HK-2 (cell line): Measurements from ENCODE around the gene DLG2.
"Not testable (repeated sequence)": the region's sequence is repeated elsewhere in the genome, so short reads cannot be mapped to it uniquely, and the experiment has no call there.

Source experiments
- DNase-seq: peaks from one replicate; pipeline ENCODE4 v3.0.0-alpha.2; 2018; ENCODE audit not compliant: unreplicated experiment

Gene DLG2

DNA sequence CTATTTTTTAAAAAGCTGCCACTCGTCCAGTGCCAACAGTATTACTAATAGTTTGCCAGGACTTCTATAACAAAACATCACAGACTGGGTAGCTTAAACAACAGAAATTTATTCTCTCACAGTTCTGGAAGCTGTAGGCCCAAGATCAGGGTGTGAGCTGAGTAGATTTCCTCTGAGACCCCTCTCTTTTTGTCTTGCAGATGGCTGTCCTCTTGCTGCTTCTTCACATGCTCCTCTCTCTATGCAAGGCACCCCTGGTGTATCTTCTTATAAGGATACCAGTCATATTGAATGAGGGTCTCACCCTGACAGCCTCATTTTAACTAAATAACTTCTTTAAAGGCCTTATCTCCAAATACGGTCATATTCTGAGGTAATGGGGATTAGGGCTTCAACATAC lies 390.9 kb downstream of the DLG2 start:
- no peak for DNase-seq

DNA sequence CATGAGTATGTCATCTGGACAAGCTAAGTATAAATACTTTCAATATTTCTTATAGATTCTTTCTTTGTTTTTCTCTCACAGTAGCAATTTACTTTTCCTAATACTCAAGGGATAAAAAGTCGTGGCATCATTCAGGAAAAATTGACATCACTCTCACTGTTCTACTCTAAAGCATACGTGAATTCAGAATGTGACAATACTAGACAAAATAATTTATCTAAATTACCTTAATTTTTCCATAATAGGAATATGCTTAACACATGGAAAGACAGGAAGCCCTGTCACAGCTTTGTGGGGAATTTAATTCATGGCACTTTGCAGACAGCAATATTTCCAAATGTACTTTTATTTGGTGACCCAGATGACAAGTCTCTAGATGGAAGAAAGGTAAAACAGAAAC lies 394.6 kb downstream of the DLG2 start:
- no peak for DNase-seq

DNA sequence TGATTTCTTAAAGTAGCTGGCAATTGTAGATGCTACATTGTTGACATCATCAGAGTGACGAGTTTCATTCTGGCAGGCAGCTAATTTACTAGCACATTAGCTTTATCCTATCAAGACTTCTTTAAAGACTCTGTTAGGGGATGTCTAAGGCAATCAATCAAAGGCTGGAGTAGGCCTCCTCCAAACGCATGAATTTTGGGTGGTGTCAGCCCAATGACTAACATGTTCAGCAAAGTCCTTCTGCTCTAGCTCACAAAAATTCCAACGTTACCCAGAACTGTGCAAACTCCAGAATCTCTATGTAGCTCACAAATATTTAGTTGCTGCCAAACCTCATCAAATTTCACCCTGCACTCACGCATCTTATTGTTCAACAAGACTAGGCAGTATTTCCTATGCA lies 395.6 kb downstream of the DLG2 start:
- DNase-seq: no peak

DNA sequence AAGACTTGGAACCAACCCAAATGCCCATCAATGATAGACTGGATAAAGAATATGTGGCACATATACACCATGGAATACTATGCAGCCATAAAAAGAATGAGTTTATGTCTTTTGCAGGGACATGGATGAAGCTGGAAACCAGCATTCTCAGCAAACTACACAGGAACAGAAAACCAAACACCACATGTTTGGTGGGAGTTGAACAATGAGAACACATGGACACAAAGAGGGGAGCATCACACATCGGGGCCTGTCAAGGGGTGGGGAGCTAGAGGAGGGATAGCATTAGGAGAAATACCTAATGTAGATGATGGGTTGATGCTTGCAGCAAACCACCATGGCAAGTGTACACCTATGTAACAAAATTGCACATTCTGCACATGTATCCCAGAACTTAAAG lies 397.4 kb downstream of the DLG2 start:
- not testable (repeated sequence) for DNase-seq

DNA sequence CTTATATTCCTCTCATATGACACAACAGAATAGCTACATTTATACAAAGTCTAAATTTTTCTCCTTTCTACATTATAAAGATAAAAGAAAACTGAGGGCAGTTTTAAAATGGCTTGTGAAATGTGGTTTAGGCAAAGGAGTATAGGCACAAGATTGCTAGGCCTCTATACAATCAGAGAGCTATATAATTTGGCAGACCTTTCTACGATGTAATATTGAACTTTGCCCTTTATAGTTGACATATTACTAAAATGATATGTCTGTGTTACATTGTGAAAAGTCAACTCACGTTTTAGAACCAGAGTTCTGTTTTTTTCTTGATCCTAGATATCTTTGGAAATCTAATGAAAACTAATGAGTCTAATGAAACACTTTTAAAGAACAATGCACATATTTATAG lies 430.2 kb downstream of the DLG2 start:
- DNase-seq: no peak

DNA sequence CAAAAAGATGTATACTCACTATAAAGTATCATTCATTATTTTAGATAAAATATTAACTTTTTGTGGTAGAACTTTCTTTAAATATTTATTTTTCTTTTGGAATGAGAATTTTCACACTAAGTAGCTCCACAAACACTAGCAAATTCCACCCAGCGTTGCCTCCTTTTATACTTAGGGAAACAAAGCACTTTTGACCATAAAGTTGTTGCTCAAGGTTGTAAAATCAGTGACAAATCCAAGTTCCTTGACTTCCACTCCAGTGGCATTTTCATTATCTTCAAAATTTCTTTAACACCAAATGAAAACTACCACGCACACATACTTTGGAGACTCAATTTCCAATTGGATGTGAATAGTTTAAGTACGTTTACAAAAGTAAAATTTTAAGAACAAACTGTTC lies 431.2 kb downstream of the DLG2 start:
- no peak for DNase-seq

DNA sequence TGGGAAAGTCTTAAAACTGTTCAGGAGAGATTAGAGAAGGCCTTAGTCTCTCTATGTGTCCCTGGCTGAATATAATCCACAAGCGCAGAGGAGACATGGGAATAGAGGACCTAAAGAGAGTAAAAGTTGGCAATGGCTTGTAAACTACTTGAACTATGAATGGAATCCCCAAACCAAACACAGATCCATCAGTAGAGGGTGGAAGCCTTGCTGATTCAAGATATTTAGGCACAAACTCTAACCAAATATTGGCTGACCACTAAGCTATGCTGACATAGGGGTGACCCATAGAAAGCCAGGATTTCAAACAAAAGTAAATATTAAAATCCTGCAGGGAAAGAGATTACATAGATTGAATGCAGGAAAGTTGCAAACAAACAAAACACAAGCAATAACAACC lies 439.2 kb downstream of the DLG2 start:
- DNase-seq: no peak

DNA sequence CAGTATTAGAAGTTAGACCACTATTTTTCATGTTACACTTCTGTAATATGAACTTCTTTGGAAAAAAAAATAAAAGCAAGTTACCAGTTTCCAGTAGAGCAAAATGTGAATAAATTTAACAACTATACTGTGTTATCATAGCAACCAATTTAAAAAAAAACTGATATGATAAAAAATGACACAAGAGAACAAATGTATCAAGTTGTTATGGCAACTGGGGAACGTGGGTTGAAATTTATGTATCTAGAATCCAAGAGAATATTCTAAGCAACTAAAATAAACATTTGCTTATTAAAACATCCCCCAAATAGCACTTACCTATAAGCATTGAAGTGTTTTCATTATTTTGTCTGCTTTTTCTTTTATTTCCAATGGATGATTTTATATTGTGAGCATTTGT lies 442.4 kb downstream of the DLG2 start:
- DNase-seq: no peak

DNA sequence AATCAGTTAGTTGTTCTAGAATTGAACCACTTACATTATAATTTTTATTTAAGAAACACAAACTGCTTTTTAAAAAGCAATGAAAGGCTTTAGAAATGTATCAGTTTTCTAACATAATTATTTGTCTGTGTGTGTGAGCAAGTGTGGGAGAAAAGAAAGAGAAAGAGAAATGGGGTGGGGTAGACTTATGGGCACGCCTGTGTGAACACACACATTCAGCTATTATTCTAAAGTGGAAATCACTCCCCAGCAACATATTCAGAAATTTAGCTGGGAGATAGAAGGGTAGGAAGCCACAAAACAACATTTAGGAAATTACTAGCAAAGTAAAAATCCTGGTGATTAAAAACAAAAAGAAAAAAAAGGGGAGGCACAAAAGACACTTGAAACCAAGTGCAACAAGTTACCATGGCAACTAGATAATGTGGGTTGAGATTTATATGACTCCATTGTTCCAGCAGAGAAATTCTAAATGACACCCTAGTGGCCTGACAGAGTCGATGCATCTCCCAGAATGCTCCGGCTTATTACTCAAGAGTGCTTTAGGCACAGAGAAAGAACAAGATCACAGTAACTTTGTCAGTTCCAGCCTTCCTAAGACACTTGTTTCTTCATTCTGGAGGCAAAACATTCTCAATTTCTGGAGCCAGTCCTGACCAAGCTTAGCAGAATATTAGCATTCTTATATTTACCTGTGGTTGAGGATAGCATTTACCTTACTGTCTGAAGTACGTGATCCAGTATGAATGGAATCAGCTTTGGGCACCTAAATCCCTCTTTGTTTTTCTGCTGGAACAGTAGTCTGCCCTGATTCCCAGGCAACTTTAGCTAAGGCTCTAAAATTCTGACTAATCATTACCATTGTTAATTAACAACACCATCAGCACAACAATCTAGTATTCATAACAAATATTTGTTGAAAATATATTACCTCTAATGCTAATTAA lies 444.4 kb downstream of the DLG2 start:
- DNase-seq: no peak

DNA sequence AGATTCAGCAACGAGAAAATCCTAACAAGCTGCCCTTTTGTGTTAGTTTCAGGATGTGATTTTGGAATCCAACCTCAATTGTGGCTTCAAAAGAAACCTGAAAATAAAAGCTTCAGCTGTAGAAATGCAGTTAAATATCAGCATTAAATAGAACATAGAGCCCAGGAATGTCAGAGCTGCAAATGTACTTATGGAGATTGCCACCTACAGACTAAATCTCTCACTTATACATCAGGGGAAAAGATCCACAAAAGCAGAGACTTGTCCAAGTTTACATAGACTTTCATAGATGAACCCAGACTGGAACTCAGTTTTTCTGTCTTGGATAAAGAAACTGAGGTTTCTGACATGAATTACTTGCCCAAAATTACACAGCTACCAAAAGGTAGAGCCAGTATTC lies 446.6 kb downstream of the DLG2 start:
- no peak for DNase-seq

DNA sequence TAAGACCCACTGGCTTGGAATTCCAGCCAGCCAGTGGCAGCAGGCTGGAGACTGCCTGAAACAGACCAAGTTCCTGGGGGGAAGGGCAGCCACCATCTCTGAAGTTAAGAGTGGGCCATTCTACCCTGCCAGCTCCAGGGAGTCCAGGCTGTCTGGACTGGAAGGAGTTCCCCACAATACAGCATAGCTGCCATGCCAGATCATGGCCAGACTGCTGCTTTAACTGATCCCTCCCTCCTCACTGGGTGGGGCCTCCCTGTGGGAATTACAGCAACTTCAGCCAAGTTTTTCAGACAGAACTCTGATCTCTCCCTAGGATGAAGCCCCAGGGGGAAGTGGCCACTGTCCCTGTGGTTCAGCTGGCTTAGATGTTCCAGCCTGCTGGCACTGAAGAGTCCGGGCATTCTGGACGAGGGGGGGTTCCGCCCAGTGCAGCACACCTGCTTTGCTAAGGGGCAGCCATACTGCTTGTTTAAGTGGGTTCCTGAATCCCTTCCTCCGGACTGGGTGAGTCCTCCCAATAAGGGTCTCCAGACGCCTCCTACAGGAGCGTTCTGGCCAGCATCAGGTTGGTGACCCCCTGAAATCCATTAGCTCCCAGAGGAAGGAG lies 455.4 kb downstream of the DLG2 start:
- DNase-seq: no peak

DNA sequence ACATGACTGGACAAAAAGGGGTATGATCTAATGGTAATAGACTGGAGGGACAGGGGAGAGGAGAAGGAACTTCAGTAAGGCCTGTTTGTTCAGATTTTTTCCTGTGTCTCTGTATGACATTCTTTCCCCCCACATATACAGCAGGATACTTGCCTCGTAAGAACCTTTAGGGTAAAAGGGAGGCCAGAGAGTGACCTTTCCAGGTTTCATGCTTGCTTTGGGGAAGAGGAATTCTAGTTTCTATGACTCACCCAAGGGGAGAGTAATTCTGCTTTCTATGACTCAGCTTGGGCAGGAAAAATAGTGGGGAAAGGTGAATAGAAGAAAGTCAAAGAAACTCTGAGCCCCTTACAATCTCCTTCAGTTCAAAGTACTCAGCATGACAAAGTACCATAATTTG lies 457.0 kb downstream of the DLG2 start:
- no peak for DNase-seq

DNA sequence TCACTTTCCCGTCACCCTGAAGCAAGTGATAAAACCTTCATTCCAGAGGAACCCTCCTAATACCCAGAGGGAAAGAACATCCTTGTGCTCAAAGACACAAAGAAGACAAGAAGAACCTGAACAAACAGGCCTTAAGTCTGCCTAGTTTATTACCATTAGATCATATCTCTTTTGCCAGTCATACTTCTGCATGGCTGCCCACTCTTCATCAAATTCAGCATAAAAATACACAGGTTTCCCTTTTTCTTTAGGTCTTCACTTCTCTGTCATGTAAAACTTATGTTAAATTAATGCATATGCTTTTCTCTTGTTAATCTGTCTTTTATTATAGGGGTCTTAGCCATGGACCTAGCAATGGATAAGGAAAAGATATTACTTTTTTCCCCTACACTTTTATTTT lies 459.7 kb downstream of the DLG2 start:
- DNase-seq: no peak

DNA sequence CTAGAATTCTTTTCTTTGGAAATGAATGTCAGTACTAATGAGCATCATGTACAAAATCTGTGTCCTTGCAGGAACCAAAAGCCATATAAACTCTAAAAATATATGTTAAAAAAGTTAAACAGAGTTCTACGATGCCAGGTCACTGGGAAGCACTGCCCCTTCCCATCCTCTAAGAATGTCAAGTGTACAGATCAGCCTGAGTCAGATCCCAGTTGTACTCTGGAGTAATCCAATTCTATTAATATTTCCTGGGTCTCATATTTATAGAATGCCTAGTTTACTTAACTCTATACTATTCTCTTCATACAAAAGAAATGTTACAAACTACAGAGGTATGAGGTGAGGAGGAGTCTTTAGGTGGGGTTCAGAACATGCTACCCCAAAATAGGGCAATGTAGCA lies 460.1 kb downstream of the DLG2 start:
- DNase-seq: no peak

DNA sequence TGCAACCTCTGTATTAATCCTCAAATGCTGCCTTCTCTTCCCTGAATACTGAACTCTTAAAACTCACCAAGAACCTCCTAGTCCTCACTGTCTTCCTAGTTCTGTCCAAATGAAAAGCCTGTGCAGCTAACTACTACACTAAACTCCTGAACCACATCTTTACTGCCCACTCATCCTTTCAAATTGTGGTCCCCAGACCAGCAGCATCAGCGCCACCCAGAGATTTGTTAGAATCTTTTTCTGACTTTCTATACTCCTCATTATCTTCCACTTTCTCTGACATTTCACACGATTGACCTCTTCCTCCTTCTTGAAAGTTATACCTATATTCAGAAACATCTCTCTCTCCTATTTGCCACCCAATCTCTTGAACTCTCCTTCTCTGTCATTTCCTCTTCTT lies 461.3 kb downstream of the DLG2 start:
- no peak for DNase-seq

DNA sequence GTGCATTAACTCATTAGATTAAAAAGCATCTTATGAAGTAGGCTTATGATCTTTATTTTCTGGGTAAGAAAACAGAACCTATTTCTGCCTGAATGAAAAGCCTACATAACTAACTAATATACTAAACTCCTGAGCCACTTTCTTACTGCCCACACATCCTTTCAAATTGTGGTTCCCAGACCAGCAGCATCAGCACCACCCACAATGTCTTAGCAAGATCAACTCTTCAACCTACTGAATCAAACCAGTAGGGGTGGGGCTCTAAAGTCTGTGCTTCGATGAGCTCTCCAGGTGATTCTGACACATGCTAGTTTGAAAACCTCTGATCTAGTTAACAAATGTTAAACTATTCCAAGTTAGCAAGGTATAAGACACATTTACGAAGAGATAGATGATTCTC lies 462.4 kb downstream of the DLG2 start:
- DNase-seq: no peak

DNA sequence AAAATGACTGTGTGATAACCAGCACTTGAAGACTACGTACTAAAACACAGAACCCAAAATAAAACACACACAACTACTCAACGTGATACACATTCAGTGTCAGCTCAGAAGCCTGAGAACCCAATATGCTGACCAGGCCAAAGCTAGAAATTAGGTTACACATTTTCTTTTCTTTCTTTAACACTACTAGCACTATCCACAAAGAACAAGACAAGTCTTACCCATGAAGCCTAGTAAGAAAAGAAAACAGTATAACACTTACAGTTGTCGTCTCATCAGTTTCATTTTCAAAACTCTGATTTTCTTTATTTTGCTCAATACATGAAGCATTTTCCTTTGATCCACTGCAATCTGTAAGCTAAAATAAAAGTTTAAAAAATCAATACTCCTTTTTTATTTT lies 472.9 kb downstream of the DLG2 start:
- DNase-seq: no peak

DNA sequence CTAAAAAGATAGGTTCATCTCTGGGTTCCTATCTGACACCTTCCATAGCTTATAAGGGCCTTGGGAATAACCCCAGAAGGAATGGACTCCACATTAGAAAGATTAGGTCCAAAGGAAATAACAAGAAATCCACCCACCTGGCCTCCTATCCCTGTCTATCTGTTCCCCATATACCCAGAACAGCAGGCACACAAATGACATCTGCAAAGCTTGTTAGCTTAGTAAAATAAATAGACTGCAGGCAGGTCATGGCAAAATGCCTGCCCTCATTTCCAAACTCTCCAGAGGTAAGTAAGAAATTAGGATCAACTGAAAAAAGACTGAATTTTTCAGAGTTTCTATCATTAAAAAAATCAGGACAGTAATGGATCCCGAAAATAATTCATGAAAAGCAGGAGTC lies 489.5 kb downstream of the DLG2 start:
- no peak for DNase-seq

DNA sequence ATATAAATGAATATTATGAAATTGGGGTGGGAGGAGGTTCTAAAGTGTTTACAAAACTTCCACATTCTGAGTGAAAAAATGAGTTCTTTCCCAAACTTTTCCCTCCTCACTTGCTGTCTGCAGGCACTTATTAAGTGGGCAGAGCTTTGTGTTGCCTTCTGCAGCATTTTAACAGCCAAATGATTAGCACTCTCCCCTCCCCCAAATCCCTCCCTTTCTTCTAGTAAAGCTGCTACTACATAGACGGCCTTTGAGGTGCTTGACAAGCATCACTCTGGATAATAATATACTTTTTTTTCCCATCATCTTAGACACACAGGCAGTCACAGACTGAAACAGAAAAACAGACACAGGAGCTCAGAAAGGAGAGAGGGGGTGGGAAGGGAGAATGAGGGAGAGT lies 493.5 kb downstream of the DLG2 start:
- no peak for DNase-seq

DNA sequence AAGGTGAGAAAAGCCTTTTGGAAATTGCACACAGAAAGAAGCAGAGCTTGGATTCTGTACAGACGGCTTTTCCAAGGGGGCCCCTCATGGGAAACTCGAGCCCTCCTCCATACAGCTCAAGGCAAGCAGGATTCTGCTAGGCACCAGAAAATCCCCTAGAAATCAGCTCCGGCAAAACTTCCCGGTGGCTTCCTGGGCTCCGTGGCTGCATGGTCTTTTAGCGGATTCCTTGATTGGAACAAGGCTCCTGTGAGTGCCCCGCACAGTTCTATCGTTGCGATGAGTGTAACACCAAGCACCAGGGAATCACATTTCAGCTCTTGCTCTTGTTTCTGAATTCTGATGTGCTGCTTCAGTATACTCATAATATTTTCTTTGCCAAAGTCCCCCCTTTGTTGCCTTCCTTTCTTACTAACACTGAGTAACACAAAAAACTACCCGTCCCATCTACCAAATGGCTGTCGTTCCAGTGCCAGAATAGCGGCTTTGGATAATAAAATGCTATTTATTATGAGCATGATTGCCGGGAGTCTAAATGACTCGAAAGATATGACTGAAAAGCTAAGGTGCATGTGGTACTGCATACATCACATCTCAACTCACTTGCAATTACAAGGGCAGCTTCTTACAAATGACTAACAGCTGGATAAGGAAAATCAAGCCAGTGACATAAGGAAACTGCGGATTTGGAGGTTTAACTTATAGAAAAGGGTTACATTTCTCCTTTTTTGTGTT lies 494.1 kb downstream of the DLG2 start:
- DNase-seq: no peak

DNA sequence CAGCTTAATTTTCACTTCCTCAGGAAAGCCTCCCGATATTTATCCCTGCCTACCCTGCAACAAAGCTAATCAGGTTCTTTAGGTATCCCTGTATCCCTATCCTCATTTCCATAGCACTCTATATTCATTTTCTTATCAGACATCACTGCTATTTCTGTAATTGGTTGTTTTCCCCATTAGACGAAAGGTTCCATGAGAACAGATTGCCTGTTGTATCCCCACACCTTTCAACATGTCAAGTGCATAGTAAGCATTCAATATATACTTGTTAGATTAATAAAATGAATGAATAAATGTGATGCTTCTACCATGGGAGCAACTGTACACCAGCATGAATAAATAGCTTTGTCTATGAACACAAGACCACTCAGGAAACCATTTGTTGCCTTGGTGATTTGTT lies 499.8 kb downstream of the DLG2 start:
- DNase-seq: no peak

DNA sequence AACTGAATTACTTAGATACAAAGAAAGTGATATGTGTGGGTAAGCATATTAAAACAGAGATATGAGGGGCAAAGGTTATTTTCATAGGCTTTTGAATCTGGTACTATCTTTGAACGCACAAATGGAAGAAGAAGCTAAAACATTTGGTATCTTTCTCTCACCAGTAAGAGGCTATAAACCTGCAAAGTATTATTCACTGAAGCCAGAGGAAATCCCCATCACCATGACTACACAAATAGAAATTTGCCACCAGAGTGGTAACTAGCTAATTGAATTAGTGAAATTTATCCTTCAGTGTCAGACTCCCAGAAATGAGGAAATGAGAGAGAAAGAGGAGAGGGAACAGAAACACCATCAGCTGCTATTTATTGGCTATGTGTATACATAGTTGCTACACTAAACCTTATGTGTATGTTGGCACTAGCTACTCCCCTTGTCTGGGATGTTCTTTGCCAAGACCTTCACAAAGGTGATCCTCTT lies 503.4 kb downstream of the DLG2 start:
- no peak for DNase-seq

DNA sequence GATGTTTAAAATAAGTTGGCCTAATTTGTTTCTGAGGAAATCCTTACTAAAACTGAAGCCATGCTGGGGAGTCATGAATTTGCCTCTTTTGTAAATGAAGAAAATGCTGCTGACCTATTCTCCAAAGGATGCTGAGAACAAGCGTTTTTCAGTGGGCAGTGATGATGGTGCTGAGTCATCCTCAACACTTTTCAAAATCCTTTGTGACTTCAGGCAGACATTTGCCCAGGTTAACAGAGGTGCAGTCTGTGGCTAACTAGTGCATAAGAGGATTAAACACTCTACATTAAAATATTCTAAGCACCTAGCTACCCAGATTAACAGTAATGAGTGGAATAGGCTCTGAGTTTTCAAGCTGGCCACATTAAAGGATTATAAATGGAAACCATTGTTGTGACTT lies 509.0 kb downstream of the DLG2 start:
- DNase-seq: no peak
